Fibroblast of skin of back (primary cell): ENCODE measurements around the gene PSMC3.
A peak's percentile ranks its signal among the peaks of the same experiment; 100 is the strongest.

Source experiments
- DNase-seq: peaks from one replicate; pipeline ENCODE4 v3.0.0-alpha.2; 2013

Gene PSMC3

DNA sequence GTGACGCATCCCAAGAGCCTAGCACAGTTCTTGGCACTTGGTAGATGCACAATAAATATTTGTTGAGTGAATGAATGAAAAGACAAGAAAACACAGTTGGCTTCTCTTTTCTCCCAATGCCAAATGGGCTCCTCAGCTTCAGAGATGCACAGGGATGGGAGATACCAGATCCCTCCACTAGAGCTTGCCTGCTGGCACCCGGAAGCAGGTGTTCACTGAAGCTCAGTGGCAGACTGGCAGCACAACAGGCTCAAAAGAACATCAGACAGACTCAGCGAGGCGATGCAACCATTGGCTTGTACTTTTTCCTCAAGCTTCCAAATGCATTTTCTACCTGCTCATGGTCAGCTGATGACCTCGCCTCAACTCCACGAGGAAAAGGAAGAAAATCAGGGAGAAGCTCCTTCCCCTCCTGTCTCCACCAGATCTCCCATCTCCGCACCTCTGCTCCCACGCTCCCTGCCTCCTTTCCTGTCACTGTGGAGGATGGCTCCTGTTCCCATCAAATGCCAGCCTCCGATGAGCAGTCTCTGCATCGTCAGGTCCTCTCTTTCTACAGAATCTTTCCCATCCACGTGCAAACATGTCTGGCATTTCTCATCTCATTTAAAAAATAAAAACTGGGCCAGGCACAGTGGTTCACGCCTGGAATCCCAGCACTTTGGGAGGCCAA, 16.9 kb upstream of the PSMC3 start:
- DNase-seq, result no peak

DNA sequence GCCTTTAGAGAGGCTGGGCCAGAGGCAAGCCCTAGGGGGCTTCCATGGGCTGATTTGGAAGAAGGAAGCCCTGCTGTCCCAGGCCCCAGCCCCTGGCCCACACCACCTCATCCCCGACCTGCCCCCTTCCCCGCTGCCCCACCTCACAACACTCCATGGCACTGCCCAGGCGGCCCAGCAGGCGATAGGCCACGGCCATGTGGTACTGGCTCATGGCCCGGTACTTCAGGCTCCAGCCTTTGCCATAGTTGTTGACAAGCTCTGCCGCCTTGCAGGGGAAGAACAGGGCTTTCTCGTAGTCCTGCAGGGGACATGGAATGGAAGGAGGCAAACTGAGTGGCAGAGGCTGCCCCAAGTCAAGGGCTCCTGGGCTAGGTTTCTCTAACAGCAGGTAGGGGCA, 16.3 kb upstream of the PSMC3 start:
- no peak for DNase-seq

DNA sequence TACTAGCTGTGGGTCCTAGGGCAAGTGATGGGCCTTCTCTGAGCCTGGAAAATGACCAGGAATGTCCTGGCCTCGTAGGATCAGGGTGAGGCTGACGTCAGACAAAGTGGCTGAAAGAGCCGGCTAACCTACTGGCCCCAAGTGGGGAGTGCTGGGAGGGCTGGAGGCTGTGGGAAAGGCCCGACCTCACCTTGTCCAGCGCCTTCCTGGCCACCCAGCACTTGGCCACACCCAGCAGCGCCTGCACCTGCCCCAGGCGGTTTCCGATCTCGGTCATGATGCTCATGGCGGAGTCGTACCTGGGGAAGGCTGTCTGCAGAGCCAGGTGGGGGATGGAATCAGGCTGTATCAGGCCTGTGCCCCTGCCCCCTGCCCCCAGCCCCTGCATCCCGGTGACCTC, 15.2 kb upstream of the PSMC3 start:
- no peak for DNase-seq

DNA sequence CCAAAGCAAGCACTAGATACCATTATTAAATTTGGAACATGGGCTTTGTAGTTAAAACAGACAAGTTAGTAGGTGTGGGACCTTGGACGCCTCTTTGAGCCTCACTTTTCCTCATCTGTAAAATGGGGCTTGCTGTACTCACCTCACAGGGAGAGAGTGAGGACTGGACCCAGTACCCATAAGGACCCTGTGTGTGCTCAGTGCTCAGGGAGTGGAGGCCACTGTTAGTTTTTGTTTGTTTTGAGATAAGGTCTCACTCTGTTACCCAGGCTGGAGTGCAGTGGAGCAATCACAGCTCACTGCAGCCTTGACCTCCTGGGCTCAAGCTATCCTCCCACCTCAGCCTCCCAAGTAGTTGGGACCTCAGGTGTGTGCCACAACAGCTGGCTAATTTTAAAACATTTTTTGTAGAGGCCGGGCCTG, 13.8 kb upstream of the PSMC3 start:
- DNase-seq, result no peak

DNA sequence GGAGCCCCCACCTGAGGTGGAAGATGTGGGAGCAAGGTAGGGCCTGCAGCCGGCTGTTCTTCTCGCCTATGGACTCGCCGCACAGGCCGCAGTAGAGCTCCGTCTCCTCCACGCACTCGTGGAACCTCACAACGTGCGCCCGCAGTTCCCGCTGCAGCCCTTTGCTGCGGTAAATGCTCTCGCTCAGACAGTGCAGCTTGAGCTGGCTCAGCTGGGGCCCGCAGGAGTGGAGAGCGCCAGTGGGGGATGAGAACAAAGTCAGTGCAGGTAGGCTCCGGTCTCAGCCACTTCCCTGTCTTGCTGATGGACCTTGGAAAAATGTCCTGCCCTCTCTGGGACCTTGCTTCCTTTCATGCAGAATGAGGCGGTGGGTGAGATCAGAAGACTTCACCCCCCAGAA, 12.5 kb upstream of the PSMC3 start:
- no peak for DNase-seq

DNA sequence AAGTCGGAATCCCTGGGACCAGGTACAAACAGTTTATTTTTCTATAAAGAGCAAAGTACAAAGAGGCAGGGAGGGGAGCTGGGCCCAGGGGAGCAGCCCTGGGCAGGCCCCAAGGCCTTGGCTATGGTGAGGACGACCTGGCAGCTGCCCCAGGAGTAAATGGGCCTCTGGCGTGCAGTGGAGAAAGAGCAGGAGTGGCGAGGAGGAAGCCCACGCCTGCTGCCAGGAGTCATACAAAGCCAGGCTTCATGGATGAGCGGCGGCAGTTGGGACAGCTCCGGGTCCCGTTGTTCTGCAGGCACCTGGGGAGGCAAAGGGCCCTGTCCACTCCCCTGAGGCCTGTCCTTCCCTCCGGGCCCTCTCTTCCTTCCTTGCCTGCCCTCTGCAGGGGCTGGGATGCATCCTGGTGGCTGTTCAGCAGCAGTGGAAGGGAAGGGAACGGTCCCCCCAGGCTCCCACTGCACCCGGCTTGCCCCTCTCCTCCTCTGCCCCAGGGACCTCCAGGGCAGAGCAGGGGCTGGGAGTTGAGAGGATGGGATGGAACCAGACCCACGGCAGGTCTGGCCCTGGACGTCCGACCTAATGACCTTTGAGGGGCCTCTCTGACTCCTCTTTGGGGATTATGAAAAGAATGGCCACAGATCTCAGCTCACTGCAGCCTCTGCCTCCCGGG, 11.6 kb upstream of the PSMC3 start:
- DNase-seq, result no peak

DNA sequence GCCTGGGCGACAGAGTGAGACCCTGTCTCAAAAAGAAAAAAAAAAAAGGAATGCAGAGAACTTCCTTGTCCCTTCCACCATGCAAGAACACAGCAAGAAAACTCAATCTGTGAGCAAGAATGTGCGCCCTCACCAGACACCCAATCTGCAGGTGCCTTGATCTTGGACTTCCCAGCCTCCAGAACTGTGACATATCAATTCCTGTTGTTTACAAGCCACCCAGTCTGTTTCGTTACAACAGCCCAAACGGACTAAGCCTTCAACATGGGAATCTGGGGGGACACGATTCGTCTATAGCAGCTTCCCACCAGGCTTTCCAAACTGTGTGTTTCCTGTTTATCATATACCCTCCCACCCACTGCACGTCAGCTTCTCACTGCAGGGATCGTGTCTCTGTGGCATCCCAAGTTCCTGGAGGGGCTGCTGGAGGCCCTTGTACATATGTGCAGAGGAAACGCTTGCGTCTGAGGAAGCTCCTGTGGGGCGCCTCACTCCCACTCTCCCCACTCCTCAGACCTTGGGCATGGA, 11.0 kb upstream of the PSMC3 start:
- DNase-seq, result no peak

DNA sequence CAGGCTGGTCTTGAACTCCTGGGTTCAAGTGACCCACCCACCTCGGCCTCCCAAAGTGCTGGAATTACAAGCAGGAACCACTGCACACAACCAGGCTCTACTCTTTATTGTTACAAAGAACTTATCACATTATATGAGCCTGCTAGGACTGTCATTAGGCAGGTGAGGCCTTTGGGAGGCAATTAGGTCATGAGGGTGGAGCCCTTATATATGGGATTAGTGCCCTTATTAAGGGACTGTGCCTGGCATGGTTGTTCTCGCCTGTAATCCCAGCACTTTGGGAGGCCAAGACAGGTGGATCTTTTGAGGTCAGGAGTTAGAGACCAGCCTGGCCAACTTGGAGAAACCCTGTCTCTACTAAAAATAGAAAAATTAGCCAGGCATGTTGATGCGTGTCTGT, 10.5 kb upstream of the PSMC3 start:
- no peak for DNase-seq

DNA sequence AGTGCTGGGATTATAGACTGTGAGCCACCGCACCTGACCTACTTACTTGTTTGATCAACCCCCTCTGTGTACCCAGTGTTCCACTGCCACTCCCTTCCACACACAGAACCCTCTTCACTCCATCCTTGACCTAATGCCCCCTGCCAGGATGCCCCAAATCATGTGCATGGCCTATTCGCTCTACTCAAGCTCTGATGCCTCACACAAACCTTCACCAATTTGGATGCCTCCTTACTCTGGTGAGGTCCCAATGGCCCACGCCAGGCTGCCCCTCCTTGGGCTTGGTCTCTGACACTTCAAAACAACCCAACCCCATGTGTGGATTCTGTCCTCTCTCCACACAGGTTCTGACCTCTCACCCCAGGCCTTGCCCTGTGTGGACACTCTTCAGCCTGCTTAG, 9.4 kb upstream of the PSMC3 start:
- no peak for DNase-seq

DNA sequence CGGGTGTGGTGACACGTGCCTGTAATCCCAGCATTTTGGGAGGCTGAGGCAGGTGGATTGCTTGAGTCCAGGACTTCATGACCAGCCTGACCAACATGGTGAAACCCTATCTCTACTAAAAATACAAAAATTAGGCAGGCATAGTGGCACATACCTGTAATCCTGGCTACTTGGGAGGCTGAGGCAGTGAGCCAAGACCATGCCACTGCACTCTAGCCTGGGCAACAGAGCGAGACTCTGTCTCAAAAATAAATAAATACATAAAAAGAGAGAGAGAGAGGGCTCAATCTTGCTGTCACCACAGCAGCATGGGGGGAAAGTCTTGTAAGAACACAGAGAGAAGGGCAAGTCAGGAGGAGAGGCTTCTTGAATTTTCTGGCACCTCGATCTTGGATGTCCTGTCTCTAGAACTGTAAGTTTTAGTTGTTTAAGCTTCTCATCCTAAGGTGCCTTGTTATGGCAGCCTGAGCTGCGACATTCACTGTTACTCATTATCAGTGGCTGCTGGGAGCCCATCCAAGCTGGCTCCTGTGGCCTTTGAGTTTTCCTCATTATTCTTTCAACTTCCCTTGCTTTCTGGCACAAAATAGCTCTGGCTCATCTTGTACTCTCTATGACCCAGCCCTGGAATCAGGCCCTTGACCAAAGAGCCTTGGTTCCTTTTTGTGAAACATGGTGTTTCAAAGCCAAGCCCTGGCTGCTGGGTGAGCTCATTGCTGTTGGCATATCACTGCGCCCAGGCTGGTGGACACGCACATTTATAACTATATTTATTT, 8.0 kb upstream of the PSMC3 start:
- no peak for DNase-seq

DNA sequence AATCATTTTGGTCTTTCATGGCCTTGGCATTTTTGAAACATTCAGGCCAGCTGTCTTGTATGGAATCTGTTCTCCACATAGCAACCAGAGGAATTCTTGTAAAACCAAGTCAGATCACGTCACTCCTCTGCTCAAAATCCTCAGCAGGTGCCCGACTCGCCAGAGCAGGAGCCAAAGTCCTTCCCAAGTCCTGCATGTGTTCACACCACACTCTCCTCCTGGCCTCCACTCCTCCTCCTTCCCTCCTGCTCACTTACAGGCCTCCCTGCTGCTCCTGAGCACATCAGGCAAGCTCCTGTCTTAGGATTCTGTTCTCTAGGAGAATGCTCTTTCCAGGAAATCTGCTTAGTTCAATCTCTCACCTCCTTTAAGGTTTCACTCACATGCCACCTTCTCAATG, 6.9 kb upstream of the PSMC3 start:
- DNase-seq, result no peak

DNA sequence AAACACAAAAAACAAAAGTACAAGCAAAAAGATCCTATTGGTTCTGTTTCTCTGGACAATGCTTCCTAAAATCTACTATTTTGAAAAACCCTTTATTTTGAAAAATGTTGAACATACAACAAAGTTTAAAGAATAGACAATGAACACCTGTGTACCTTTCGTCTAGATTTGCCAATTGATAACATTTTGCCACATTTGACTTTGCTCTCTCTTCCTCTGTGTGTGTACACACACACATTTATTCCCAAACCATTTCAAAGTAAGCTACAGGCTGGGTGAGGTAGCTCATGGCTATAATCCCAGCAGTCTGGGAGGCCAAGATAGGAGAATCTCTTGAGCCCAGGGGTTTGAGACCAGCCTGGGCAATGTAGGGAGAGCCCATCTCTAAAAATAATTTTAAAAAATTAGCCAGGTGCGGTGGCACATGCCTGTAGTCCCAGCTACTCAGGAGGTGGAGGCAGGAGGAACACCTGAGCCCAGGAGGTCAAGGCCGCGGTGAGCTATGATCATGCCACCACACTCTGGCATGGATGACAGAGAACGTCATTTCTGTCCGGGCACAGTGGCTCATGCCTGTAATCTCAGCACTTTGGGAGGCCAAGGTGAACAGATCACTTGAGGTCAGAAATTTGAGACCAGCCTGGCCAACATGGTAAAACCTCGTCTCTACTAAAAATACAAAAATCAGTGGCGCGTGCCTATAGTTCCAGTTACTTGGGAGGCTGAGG, 5.3 kb upstream of the PSMC3 start:
- no peak for DNase-seq

DNA sequence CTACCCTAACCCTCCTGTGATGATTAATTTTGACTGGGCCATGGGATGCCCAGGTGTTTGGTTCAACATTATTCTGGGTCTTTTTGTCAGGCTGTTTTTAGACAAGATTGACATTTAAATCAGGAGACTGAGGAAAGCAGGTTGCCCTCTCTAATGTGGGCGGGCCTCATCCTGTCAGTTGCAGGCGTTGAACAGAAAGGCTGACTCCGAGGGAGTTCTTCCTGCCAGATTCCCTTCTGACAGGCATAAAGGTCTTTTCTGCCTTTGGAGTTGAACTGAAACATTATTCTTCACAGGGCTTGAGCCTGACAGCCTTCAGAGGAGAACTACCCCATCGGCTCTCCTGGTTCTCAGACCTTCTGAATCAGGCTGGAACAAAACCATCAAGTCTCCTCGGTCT, 4.3 kb upstream of the PSMC3 start:
- DNase-seq, result no peak

DNA sequence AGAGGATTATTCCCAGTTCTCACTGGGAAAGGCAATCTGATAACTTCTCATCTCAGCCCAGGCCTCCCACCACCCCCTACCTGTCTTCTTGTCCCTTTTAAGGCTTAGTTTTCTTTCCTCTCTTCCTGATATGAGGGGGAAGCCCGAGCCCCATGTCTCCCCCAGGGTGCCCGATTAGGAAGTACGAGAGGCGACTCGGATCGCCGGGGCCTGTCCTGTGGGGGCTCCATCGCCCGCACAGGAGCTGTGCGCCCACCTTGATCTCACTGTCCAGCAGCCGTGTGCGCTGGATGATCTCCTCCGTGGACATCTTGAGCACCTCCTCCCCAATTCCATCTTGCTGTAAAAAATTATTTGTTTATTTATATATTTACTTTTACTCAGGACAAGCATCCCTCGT, 628 bp downstream of the PSMC3 start:
- no peak for DNase-seq

DNA sequence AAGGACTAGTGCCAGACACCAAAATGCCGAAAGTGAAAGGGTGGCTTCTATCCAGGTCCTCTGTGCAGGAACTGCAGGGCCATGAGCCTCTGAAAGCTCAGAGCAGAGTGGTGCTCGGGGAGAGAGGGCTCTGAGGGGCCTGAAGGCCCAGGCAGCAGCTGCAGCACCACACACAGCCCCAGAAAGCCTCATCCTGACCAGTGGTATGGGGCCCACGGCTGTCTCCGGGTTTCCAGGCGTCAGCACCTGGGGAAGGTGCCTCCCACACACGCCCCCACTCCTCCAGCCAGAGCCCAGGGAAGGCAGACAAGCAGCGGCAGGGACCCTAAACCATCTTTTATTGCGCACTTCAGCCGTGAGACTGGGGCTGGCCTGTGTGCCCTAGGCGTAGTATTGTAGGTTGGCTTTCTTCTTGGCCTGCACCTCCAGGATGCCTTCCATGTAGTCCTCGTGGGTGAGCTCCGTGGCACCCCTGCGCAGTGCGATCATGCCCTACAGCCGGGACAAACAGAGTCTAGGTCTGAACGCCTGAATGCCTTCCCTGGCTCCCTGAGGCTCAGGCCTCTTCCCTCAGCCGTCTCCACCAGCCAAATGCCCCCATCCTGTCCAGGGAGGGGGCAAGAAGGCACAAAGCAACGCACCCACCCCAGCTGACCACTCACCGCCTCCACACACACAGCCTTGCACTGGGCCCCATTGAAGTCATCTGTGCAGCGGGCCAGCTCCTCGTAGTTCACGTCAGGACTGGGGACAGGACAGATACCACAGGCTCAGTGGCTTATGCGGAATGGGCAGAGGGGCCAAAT, 7.6 kb downstream of the PSMC3 start:
- DNase-seq, result no peak

DNA sequence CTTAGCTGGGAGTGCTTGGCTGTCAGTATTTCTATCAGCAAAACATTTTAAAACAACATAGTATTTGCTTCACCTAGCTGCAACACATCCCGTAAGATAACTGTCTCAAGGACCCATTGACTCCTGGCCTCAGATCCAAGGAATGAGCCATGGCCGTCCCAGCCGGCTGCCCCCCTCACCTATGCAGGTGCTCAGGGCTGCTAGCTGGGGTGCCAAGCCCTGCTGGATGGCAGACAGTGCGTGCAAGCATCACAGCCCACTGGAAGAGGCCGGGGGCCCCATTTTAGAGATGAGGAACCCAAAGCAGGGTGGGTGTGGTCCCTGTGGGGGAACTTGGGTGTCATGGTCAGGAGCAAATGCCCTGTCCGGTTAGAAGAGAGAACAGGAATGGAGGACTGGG, 8.5 kb downstream of the PSMC3 start:
- no peak for DNase-seq

DNA sequence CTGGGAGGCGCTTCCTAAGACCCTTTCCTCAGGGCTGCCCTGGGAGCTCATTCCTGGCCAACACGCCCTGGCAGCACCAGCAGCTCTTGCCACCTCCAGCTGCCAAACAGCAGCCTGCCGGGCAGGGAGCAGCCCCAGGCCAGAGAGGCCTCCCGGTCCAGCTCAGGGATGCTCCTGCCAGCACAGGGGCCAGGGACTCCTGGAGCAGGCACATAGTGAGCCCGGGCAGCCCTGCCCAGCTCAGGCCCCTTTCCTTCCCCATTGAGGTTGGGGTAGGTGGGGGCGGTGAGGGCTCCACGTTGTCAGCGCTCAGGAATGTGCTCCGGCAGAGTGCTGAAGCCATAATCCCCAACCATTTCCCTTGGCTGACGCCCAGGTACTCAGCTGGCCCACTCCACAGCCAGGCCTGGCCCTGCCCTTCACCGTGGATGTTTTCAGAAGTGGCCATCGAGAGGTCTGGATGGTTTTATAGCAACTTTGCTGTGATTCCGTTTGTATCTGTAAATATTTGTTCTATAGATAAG, 10.2 kb downstream of the PSMC3 start:
- DNase-seq, result peak; percentile 96

DNA sequence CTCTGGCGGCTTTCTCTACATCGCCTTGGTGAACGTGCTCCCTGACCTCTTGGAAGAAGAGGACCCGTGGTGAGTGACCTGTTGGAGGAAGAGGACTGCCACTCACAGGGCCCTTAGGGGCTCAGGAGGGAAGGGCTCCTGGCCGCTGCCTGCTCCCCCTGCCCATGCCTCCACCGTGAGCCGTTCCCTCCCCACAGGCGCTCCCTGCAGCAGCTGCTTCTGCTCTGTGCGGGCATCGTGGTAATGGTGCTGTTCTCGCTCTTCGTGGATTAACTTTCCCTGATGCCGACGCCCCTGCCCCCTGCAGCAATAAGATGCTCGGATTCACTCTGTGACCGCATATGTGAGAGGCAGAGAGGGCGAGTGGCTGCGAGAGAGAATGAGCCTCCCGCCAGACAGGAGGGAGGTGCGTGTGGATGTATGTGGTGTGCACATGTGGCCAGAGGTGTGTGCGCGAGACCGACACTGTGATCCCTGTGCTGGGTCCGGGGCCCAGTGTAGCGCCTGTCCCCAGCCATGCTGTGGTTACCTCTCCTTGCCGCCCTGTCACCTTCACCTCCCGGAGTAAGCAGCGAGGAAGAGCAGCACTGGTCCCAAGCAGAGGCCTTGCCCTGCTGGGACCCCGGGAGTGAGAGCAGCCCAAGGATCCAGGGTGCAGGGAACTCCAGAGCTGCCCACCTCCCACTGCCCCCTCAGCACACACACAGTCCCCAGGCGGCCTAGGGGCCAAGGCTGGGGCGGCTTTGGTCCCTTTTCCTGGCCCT, 11.0 kb downstream of the PSMC3 start:
- DNase-seq, result no peak

DNA sequence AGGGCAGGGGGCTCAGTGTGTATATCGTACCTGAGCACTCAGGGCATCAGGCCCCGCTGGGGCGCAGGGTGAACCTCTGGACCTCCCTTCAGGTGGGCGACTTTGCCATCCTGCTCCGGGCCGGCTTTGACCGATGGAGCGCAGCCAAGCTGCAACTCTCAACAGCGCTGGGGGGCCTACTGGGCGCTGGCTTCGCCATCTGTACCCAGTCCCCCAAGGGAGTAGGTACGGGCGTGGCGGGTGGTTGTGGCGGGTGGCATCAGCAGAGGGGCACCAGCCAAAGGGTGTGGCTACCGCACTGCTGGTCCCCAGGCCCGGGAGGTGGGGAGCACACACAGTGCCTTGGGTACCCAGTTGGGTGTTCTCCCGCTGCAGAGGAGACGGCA, 11.6 kb downstream of the PSMC3 start:
- DNase-seq, result no peak

DNA sequence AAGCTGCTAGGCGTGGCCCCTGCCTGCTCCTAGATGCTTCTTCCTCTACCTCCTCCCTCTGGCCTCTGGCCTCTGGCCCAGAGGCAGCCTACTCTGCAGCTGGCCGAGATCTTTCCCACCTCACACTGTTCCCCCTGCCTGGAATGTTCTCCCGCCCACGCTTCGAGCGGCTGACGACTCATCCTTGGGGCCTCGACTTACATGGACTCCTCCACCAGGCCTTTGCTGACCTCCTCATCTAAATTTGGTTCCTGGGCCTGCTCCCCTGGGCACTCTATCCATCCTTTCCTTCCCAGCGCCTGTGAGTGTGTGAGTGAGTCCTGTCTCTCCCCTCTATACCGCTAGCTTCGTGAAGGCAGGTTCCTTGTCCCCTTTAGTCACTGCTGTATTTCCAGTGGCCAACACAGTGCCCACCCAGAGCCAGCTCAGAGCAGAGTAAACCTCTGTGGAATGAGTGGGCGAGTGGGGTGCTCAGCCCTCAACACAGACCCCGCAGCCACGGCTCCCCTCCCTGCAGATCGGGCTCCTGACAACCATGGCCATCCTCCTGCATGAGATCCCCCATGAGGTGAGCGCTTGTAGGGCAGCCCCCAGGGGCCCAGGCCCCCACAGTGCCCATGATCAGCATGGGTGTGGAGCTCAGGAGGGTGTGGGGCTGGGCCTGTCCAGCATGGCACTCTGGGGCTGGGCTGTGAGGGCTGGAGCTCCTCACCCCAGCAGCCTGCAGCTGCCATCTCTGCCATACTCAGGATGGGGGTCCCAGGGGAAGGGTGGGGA, 12.1 kb downstream of the PSMC3 start:
- peak; percentile 67 for DNase-seq
